GM21526 (cell line): Measurements from ENCODE around the gene TSR2.

Experiments
- ATAC-seq: cut with Tn5 transposase; IDR thresholded peaks from one replicate; pipeline ENCODE4 v1.9.1; 2021; ENCODE audit warnings: moderate library complexity; ENCODE audit not compliant: unreplicated experiment, low FRiP score

The TSR2 gene, protein sequence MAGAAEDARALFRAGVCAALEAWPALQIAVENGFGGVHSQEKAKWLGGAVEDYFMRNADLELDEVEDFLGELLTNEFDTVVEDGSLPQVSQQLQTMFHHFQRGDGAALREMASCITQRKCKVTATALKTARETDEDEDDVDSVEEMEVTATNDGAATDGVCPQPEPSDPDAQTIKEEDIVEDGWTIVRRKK

DNA sequence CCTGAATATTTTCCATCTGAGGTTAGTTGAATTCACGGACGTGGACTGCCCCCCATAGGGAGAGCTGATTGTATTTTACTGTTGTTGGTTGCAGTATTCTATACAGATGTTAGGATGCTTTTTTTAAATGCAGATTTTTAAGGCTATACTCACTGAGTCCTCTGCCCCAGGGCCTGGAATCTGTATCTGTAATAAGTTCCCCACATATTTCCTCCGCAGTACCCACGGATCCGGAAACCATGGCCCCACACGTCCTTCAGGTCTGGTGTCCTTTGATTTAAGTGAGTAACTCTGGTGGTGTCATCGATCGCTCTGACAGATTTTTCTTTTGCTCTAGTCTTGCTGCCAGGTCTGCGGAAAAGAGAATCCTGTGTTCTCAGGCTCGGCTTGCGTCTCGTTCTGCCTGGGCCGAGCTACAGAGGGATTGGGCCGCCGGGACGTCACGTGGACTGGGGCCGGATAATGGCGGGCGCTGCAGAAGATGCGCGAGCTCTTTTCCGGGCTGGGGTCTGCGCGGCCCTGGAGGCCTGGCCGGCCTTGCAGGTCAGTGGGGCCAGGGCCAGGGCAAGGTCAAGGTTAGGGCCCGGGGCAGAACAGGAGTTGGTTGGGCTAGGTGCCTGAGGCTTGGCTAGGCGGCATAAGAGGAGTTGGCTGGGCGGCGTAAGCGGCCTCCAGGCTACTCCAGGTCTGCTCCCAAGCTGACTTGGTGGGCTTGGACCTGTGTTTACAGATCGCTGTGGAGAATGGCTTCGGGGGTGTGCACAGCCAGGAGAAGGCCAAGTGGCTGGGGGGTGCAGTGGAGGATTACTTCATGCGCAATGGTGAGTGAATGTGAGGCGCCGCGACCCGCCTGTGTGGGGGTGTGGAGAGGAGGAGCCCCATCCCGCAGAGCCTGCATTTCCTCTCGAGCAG, at the start of gene TSR2:
Gene TSR2, plus strand, starts transcription at position 445 of the 912 bp plus-strand sequence. Its CDS starts 18 bp downstream, at position 463.
- peak; percentile 87 for ATAC-seq

DNA sequence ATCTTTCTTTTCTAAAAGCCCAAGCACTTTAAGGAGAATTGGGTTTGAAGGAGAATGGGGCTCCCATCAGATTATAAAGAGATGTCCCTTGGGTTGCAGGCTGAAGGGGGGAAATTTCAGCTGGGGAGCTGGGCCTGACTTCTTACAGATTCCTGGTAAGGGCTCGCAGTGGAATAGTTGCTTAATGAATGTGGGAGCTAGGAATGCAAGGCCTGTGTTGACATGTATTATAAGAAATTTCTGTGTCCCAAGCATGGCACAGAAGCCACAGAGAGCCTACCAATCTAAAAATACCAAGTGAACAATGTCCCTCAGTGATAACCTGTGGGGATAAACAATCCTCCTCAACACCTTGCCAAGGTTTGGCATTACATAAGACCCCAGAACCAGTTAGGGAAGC, 43.1 kb upstream of the TSR2 start:
- no peak for ATAC-seq

DNA sequence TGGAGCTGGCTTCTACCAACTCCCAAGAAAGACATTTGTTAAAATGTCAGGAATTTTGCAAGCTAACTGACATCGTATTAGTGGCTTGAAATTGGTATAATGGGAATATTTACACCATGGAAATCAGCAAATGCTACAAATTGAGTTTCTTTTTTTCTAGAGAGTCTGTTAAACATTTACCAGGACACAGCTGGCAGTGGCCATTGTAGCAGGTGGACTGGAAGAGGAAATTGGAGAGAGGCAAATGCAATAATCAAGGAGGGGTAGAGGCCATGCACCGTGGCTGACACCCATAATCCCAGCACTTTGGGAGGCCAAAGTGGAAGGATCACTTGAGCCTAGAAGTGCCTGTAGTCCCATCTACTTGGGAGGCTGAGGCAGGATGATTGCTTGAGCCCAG, 32.9 kb upstream of the TSR2 start:
- no peak for ATAC-seq

DNA sequence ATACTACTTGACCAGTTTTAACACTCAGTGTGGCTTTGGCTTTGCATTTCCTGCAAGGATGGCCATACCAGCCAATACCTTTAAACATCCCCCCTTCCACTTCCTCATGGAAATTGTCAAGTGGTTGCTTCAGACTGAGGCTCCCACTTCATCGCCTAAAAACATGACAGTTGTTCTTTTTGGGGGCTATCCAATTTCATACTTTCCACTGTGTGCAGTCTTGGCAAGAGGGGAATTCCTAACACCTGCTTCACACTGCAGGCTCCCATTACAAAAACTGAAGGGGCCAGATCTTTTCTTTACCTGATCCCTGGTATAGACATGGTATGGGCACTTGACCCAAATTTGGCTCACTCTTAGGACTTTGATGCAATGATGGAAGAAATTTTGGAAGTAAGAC, 28.5 kb upstream of the TSR2 start:
- ATAC-seq = no peak

DNA sequence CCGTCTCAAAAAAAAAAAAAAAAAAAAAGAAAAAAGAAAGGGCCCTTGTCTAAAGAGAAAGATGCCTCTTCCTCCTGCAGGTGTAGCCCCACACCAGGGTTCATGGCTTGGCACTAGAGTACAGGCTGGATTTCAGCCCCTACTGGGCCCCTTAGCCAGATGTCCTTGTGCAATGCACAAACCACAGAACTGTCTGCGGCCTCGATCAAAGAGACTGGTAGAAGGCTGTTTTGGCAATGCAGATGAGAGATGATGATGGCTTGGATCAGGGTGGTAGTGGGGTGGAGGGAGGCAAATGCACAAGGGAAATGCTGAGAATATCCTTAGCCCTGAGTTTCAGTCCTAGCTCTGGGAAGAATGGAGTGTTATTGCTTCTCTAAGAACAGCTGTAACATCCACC, 26.5 kb upstream of the TSR2 start:
- ATAC-seq = no peak

DNA sequence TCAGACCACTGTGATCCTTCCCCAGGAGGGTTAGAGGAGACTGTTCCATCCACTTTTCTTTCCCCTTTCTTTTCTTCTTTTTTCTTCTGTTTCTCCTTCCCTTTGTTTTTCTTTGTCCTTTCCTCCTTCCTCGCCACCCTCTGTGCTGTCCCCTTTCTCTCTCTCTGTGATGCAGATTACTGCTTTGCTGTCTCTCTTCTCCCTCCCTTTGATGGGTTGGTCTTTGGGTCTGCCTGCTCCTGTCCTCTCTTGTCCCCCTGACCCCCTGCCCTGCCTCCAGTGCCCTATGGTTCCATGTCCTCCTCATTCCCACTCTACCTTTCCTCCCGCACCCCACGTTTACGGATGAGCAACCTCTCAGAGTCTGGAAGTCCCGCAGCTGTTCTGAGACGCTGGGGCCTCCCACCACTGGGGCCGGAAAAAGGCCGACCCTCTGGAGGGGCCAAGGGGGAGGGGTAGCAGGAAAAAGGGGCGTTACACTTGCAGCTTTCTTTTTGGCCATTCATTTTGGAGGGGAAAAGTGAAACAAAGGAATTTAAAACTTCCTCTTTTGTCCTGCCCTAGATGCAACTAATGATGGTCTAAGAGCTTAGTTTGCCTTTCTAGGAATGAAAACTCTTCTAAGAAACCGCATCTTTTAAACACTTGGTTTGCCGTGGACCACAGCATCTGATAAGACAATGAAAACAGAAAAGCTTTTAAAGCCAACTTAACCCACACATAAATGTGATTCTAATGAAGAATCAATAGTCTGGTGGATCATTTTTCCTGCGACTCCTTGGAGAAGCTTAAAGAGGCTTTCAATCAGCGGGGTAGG, 24.5 kb upstream of the TSR2 start:
- ATAC-seq = no peak

DNA sequence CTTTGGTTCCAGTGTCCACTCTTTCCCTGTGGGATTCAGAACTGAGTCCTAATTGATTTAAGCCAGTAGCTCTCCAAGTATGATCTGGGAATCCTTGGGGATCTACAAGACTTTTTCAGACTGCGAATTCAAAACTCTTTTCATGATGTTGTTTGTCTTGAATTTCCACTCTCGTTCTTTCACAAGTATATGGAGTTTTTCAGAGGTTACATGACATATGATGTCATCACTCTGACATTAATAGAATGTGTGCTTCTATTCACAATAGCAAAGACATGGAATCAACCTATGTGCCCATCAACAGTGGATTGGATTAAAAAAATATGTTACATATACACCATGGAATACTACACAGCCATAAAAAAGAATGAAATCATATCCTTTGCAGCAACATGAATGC, 23.2 kb upstream of the TSR2 start:
- ATAC-seq = no peak

DNA sequence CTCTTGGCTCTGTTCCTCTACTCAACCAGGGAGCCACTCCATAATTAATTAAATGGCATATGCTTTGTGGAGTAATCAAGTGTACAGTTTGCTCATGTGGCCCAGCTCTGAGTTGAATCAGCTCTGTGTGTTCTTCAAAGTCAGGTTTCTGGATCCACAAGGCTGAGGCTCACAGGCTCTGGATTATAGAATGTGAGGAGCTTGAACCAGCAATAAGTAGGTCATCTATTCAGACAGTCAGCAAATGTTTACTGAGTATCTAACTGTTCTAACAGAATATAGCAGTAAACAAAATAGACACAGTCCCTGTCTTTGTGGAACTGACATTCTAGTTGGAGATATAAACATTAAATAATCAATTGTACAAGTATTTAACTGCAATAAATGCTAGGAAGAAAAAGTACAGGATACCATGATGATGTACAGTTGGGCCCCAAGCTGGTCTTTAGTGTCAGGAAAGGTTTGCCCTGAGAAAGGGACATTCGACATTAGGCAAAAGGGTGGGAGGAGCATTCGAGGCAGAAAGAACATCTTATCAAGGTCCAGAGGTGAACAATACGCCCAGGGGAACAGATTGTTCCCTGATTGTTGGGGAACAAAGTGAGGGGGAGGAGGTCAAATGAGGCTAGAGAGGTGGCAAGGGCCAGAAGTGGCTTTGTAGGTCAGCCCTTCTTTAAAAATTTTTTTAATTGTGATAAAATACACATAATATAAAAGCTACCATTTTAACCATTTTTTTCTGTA, 20.5 kb upstream of the TSR2 start:
- ATAC-seq = no peak

DNA sequence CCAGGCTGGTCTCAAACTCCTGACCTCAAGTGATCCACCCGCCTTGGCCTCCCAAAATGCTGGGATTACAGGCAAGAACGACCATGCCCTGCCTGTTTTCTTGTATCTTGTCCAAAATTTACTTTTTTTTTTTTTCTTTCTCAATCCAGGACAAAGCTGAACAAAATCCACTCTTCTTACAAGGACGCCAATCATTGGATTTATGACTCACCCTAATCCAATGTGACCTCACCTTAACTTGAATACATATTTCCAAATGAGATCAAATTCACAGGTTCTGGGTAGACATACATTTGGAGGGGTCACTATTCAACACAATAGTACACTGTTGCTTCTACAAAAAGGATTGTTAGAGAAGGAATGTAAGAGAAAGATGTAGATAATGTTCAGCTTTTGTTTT, 18.0 kb upstream of the TSR2 start:
- no peak for ATAC-seq

DNA sequence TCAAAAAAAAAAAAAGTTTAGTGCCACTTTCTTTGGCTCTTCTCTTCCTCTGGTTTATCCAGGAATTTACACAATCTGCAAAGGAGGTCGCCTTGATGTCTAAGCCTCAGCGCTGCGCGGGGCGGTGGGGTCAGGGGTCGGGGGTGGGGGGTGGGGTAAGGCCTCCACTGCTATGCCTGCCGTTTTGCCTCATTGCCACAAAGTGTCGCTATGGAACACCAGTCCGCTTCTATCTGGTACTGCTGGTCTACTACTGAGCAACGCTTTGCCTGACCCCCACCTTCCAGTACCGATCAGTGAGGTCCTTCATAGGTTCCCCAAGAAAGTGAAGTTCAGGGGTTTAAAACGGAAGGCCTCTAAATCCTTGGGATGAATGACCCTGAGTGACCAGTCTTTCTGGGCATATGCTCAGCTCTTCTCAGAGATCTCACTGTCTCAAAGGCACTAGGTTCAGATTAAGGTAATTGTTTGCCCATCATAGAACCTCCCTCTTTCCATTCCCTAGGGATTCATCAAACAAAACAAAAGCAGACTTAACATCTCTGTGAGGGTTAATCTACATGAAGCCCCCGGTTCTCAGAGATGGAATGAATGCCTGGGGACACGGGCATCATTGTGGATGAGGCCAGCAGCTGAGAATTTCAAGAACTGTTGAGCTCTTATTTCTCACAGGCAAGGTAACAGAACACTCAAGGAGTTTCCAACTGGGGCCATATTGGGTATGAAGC, 16.9 kb upstream of the TSR2 start:
- no peak for ATAC-seq

DNA sequence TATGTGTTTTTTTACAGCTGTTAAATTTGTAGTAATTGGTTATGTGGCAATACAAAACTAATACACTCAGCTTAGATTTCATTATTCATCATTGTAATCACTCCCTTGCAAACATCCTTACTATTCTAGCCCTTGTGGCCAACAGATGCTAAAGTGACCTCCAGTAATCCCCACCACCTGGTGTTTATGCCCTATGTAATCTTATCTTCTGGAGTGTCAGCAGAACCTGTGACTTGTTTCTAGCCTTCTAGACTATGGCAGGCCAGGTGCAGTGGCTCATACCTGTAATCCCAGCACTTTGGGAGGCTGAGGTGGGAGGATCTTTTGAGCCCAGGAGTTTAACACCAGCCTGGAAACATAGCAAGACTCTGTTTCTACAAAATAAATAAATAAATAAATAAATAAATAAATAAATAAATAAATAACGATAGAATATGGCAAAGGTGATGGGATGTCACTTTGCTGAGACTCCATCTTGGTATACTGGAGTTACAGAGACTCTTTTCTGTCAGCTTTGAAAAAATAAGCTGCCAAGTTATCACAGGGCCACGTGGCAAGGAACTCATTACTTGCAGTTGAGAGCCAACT, 12.3 kb upstream of the TSR2 start:
- ATAC-seq = no peak

DNA sequence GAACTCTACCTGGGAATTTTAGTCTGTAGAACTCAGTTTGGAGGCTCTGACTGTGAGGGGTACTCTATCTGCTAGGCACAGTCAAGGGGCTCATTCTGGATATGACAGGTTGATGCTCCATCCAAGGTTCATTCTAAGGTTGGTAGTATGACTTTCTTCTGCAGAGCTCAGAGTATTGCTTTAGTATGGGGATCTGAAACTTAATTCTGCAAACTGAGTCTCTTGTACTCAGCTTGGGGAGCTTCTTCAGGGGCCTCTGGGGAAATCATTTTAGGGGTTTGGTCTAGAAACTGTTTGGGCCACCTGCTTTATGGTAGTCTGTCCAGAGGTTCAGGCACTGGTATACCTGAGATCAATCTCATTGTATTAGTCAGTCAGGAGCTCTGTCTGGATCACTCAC, 9.7 kb upstream of the TSR2 start:
- no peak for ATAC-seq

DNA sequence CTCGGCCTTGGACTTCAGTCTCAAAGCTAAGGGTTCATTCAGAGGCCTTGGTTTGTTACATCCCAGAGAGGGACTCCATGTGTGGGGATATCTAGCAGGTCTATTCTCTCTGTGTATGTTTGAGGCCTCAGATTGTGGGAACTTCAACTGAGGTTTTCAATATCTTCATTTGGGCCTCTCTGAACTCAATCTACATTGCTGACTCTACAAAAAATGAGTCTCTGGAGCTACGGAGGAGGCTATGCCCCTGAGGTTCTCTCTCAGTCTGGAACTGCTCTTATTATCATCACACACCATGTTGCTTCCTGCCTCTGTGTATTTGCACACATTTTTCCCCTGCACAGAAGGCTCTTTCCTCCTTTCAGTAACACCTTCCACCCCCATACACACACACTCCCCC, 5.1 kb upstream of the TSR2 start:
- no peak for ATAC-seq

DNA sequence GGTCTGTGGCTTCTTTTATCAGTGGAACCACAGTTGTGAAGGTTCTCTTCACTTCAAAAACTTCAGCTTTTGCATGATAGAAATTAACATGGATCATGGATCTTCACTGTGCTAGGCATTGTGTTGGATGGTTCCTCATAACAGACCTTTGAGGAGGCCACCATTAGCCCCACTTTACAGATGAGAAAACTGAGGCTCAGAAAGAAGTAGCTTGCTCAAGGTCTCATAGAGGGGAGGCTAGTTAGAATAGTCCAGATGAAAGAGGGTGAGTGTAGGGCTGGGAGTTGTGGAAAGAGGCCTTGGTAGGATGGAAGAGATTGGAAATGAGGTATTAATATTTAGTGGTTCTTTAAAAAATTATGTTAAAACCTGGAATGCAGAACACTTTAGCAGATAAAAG, 2.6 kb downstream of the TSR2 start:
- no peak for ATAC-seq

DNA sequence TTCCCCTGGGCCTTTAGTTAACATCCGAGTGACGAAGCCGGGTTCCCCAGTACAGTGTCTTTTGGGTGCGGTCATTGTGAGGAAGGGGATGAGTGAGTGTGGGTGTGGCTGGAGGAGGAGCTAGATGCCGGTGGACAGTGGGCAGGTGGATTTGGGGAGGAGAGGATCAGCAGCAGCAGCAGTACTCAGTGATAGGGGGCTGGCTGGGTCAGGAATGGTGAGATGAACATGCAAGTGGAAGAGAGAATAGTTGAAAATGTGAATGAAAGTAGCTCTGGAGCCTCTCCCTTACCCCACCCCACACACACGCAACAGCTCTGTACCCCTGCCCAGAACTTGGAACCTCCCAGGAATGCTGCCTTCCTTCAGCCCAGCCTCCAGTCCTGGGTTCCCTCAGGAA, 4.5 kb downstream of the TSR2 start:
- ATAC-seq = no peak

DNA sequence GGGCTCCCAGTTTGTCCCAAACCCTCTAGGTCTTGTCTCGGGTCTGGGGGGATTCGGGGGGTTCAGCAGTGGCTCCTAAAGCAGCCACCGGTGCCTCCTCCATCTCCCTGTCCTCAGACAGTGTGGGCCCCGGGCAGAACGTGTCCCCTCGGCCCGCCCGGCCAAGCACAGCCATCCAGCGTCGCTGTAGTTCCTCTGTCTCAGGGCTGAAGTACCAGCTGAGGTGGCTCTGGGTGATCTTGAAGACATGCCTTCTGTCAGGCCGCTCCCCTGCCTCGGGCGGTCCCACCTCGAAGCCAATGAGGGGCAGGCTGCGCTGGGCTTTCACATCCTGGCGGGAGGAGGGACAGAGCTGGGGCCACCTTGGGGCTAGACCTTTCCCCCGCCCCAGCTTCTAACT, 5.9 kb downstream of the TSR2 start:
- no peak for ATAC-seq

DNA sequence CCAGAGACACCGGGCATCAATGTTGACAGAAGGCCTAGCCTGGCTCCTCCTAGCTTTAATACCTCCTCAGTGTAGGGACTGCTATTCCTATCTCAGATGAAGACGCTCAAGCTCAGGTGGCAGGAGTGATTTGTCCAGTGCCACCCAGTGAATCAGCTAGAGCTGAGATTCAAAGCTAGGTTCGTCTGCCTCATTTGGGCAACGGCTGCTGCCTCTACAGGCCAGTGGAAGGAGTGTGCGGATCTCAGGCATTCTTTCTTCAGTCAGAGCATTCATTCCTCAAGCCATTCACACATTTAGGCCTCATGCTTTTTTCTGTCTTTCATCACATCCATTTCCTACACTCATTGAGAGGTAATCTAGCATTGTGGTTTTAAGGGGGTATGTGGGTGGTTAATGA, 7.3 kb downstream of the TSR2 start:
- no peak for ATAC-seq

DNA sequence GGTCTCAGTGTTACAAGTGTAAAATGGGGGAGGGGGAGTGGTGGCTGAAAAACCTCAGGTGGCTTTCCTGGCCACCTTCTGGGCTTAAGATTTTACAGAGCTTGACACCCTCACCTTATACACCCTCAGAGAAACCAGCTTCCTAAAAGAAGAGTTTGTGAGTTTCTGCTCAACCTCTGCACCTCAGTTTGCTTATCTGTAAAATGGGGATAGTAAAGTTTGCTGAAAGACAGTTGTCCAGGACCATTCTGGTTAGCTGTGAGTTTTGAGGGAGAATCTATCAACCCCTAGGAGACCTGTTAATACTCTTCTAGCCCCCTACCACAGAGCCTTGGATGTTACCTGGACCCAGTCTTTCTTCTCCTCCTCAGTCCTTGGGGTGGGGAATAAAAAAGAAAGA, 9.7 kb downstream of the TSR2 start:
- ATAC-seq = no peak

DNA sequence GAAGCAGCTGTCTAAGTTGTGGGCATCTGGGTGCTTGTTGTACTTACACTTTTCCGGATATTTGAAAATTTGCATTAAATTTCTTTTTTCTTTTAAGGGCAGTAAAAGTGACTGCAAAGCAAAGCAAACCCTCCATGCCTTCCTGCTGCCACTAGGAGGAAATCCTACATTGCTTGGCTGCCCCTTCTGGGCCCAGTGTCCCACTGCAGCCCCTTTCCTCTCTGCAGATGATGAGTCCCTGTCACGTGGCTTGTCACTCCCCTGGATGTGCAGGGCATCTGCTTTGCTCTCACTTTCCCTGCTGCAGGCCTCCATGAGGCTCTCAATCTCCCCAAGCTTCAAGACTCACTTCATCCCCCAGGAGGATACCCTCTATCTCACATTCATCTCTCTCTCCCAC, 12.7 kb downstream of the TSR2 start:
- ATAC-seq = no peak
